HL-60 (cell line): ENCODE measurements around the gene SLC52A3.

Source experiments
- POLR2AphosphoS5 ChIP-seq: IDR thresholded peaks from 2 replicates; pipeline ENCODE4 v1.6.1; 2012; ENCODE audit warnings: low read depth
- SPI1 ChIP-seq: IDR thresholded peaks from 2 replicates; pipeline ENCODE4 v1.6.1; 2012; ENCODE audit warnings: low read depth, mild to moderate bottlenecking, borderline replicate concordance
- TF ChIP-seq, protein P1 (sequence below): IDR thresholded peaks from one replicate; pipeline ENCODE4 v1.5.1; 2011; ENCODE audit warnings: low read length, control low read depth, inconsistent platforms; ENCODE audit not compliant: insufficient read depth

DNA sequence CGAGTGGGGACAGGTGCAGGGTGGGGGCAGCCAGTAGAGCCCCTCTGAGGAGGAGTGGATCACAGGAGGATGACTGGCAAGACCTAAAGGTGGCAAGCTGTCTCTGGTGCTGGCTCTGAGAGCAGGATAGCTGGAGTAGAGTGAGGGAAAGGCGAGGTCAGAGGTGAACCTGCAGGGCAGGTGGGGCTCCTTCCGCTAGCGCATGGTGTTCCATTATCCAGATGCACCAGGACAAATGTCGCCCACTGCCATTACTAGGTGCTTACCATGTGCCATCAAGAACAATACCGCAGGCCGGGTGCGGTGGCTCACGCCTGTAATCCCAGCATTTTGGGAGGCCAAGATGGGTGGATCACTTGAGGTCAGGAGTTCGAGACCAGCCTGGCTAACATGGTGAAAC is 46.9 kb upstream of the SLC52A3 start:
- TF ChIP-seq, protein P1, sequence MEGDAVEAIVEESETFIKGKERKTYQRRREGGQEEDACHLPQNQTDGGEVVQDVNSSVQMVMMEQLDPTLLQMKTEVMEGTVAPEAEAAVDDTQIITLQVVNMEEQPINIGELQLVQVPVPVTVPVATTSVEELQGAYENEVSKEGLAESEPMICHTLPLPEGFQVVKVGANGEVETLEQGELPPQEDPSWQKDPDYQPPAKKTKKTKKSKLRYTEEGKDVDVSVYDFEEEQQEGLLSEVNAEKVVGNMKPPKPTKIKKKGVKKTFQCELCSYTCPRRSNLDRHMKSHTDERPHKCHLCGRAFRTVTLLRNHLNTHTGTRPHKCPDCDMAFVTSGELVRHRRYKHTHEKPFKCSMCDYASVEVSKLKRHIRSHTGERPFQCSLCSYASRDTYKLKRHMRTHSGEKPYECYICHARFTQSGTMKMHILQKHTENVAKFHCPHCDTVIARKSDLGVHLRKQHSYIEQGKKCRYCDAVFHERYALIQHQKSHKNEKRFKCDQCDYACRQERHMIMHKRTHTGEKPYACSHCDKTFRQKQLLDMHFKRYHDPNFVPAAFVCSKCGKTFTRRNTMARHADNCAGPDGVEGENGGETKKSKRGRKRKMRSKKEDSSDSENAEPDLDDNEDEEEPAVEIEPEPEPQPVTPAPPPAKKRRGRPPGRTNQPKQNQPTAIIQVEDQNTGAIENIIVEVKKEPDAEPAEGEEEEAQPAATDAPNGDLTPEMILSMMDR = no peak
- TF ChIP-seq SPI1 = no peak
- no peak for TF ChIP-seq POLR2AphosphoS5
